Measurements from ENCODE around the gene SMYD3.
A peak's percentile ranks its signal among the peaks of the same experiment; 100 is the strongest.

Gene SMYD3

GRCh38 chr1:246165826-246166709 lies 341.0 kb downstream of the SMYD3 start:
- FAIRE-seq = no peak
- DNase-seq (ENCODE audit: insufficient read length, low spot score) = no peak
- no peak for TF ChIP-seq CTCF (IDR thresholded peaks at IDR 0.05; ENCODE audit: insufficient read depth, missing control alignments)

GRCh38 chr1:246164764-246165163 lies 342.3 kb downstream of the SMYD3 start:
- TF ChIP-seq CTCF (IDR thresholded peaks at IDR 0.05; ENCODE audit: insufficient read depth, missing control alignments) = no peak
- FAIRE-seq (no peak), DNase-seq (ENCODE audit: insufficient read length, low spot score) (no peak)

GRCh38 chr1:246162560-246162959 lies 344.5 kb downstream of the SMYD3 start:
- no peak for DNase-seq (ENCODE audit: insufficient read length, low spot score)
- peak; percentile 97 for FAIRE-seq
- TF ChIP-seq CTCF (IDR thresholded peaks at IDR 0.05; ENCODE audit: insufficient read depth, missing control alignments) = no peak

- TF ChIP-seq CTCF (IDR thresholded peaks at IDR 0.05; ENCODE audit: insufficient read depth, missing control alignments) = no peak
- DNase-seq (ENCODE audit: insufficient read length, low spot score) (no peak), FAIRE-seq (no peak)
These were observed 345.5 kb downstream of the SMYD3 start for GRCh38 chr1:246161626-246162025.

- no peak for TF ChIP-seq CTCF (IDR thresholded peaks at IDR 0.05; ENCODE audit: insufficient read depth, missing control alignments)
- DNase-seq (ENCODE audit: insufficient read length, low spot score) (no peak), FAIRE-seq (no peak)
These were observed 346.2 kb downstream of the SMYD3 start for GRCh38 chr1:246160905-246161304.

GRCh38 chr1:246160374-246160773 lies 346.7 kb downstream of the SMYD3 start:
- DNase-seq (ENCODE audit: insufficient read length, low spot score) (no peak), FAIRE-seq (no peak)
- no peak for TF ChIP-seq CTCF (IDR thresholded peaks at IDR 0.05; ENCODE audit: insufficient read depth, missing control alignments)
